ENCODE data around the gene NCAPD2.
A peak's percentile ranks its signal among the peaks of the same experiment; 100 is the strongest.

NCAPD2 gene

GRCh38 chr12:6468283-6468575 is 25.7 kb upstream of the NCAPD2 start:
- H3K9me2 ChIP-seq (replicated peaks; ENCODE audit: insufficient read depth, low read length): no peaks in the 10 kb centered on the region
- no peaks in the 10 kb centered on the region for H3K27me3 ChIP-seq (ENCODE audit: low read length)
- 0 out of 2 replicates have a peak overlapping the region, but pooled peaks have one; percentile 75 for H3K27ac ChIP-seq (ENCODE audit: low read depth, low read length)
- H3K4me3 ChIP-seq (ENCODE audit: insufficient read depth, low read length, poor library complexity, severe bottlenecking): peak overlapping the region; percentile 80
- no peak overlapping the region for H2AFZ ChIP-seq (ENCODE audit: low read depth, low read length, severe bottlenecking)
- no peaks in the 10 kb centered on the region; the same call in 1 of the 2 replicates for H4K20me1 ChIP-seq (ENCODE audit: low read depth, low read length)
- H3K79me2 ChIP-seq (ENCODE audit: insufficient read depth, low read length): peaks cover 45% of the 10 kb centered on the region
- no peak overlapping the region for H3K9ac ChIP-seq (ENCODE audit: low read length)
- peak overlapping the region; percentile 88 for H3K4me2 ChIP-seq (ENCODE audit: low read depth, low read length, poor library complexity, severe bottlenecking)
- H3K9me3 ChIP-seq (ENCODE audit: insufficient read depth, low read length): no peaks in the 10 kb centered on the region
- H3K36me3 ChIP-seq (ENCODE audit: low read length): peaks cover 13% of the 10 kb centered on the region
- H3F3A ChIP-seq (ENCODE audit: insufficient read depth): peaks cover 32% of the 10 kb centered on the region
- no peak for TF ChIP-seq CTCF (IDR thresholded peaks at IDR 0.05; ENCODE audit: insufficient read depth, low read length, poor library complexity, severe bottlenecking)
- TF ChIP-seq EZH2phosphoT487 (conservative IDR thresholded peaks at IDR 0.05; ENCODE audit: low read length): no peak

- Histone ChIP-seq H3K4me3 (ENCODE audit: insufficient read depth, low read length, poor library complexity, severe bottlenecking) (peak overlapping the region; percentile 80), H3F3A (ENCODE audit: insufficient read depth) (peaks cover 23% of the 10 kb centered on the region), H3K9me3 (ENCODE audit: insufficient read depth, low read length) (no peaks in the 10 kb centered on the region), H3K36me3 (ENCODE audit: low read length) (peaks cover 8% of the 10 kb centered on the region), H2AFZ (ENCODE audit: low read depth, low read length, severe bottlenecking) (no peak overlapping the region), H3K4me2 (ENCODE audit: low read depth, low read length, poor library complexity, severe bottlenecking) (peak overlapping the region; percentile 88), H3K27ac (ENCODE audit: low read depth, low read length) (peak overlapping the region; percentile 75), H3K79me2 (ENCODE audit: insufficient read depth, low read length) (peaks cover 45% of the 10 kb centered on the region), H3K27me3 (ENCODE audit: low read length) (no peaks in the 10 kb centered on the region), H3K9me2 (replicated peaks; ENCODE audit: insufficient read depth, low read length) (no peaks in the 10 kb centered on the region), H4K20me1 (ENCODE audit: low read depth, low read length) (no peaks in the 10 kb centered on the region; the same call in 1 of the 2 replicates), H3K9ac (ENCODE audit: low read length) (peak overlapping the region; percentile 91)
- no peak for TF ChIP-seq CTCF (IDR thresholded peaks at IDR 0.05; ENCODE audit: insufficient read depth, low read length, poor library complexity, severe bottlenecking)
These were observed 24.8 kb upstream of the NCAPD2 start for GRCh38 chr12:6469092-6469491.

- H2AFZ ChIP-seq (ENCODE audit: low read depth, low read length, severe bottlenecking): peak overlapping the region; percentile 72
- no peaks in the 10 kb centered on the region; the same call in 1 of the 2 replicates for H4K20me1 ChIP-seq (ENCODE audit: low read depth, low read length)
- H3K9ac ChIP-seq (ENCODE audit: low read length): peak overlapping the region; percentile 91
- no peak for TF ChIP-seq CTCF (IDR thresholded peaks at IDR 0.05; ENCODE audit: insufficient read depth, low read length, poor library complexity, severe bottlenecking)
- no peak for TF ChIP-seq EZH2phosphoT487 (conservative IDR thresholded peaks at IDR 0.05; ENCODE audit: low read length)
- peak overlapping the region; percentile 80 for H3K4me3 ChIP-seq (ENCODE audit: insufficient read depth, low read length, poor library complexity, severe bottlenecking)
- H3K9me2 ChIP-seq (replicated peaks; ENCODE audit: insufficient read depth, low read length): no peaks in the 10 kb centered on the region
- H3F3A ChIP-seq (ENCODE audit: insufficient read depth): peaks cover 21% of the 10 kb centered on the region
- H3K4me2 ChIP-seq (ENCODE audit: low read depth, low read length, poor library complexity, severe bottlenecking): peak overlapping the region; percentile 88
- H3K9me3 ChIP-seq (ENCODE audit: insufficient read depth, low read length): no peaks in the 10 kb centered on the region
- H3K27ac ChIP-seq (ENCODE audit: low read depth, low read length): peak overlapping the region; percentile 75
- H3K27me3 ChIP-seq (ENCODE audit: low read length): no peaks in the 10 kb centered on the region
- peaks cover 6% of the 10 kb centered on the region for H3K36me3 ChIP-seq (ENCODE audit: low read length)
- H3K79me2 ChIP-seq (ENCODE audit: insufficient read depth, low read length): peaks cover 45% of the 10 kb centered on the region
These were observed 24.1 kb upstream of the NCAPD2 start for GRCh38 chr12:6469609-6470374.
